Kidney tubule cell (primary cell): ENCODE data around the gene BABAM1.

Source experiments
- DNase-seq: peaks from one replicate; pipeline ENCODE4 v3.0.0-alpha.2; 2018; ENCODE audit warnings: low spot score

Gene BABAM1

GRCh38 chr19:17303940-17304267 is 36.7 kb downstream of the BABAM1 start:
- peak; percentile 6 for DNase-seq

GRCh38 chr19:17304386-17305215 is 37.4 kb downstream of the BABAM1 start:
- peak; percentile 38 for DNase-seq

GRCh38 chr19:17305216-17305516 is 37.9 kb downstream of the BABAM1 start:
- DNase-seq, result no peak

GRCh38 chr19:17305517-17306284 is 38.5 kb downstream of the BABAM1 start, which contains the start of gene MRPL34:
Gene MRPL34, plus strand, starts transcription at chr19:17305872. Its CDS starts 21 bp downstream, at chr19:17305893.
- DNase-seq, result peak; percentile 100

GRCh38 chr19:17306285-17306714 is 39.1 kb downstream of the BABAM1 start:
- peak; percentile 6 for DNase-seq

GRCh38 chr19:17307876-17308377 is 40.7 kb downstream of the BABAM1 start:
- DNase-seq, result no peak

GRCh38 chr19:17309198-17309964 is 42.1 kb downstream of the BABAM1 start, which contains the start of gene DDA1:
Gene DDA1, plus strand, starts transcription at chr19:17309563. Its CDS starts 92 bp downstream, at chr19:17309655.
- peak; percentile 100 for DNase-seq

- DNase-seq, result peak; percentile 40
These were observed 42.8 kb downstream of the BABAM1 start for GRCh38 chr19:17309965-17310461.

- peak; percentile 95 for DNase-seq
These were observed 44.4 kb downstream of the BABAM1 start for GRCh38 chr19:17311455-17312188.

- no peak for DNase-seq
These were observed 45.2 kb downstream of the BABAM1 start for GRCh38 chr19:17312189-17313113.

- DNase-seq, result no peak
These were observed 46.9 kb downstream of the BABAM1 start for GRCh38 chr19:17314007-17314593.

GRCh38 chr19:17318966-17319365 is 51.7 kb downstream of the BABAM1 start:
- no peak for DNase-seq

GRCh38 chr19:17319473-17320238 is 52.4 kb downstream of the BABAM1 start:
- DNase-seq, result no peak

- no peak for DNase-seq
These were observed 53.2 kb downstream of the BABAM1 start for GRCh38 chr19:17320435-17320834.

GRCh38 chr19:17321655-17322489 is 54.6 kb downstream of the BABAM1 start:
- no peak for DNase-seq

GRCh38 chr19:17322854-17323253 is 55.6 kb downstream of the BABAM1 start:
- no peak for DNase-seq

- no peak for DNase-seq
These were observed 56.2 kb downstream of the BABAM1 start for GRCh38 chr19:17323300-17323963.

GRCh38 chr19:17323964-17324332 is 56.7 kb downstream of the BABAM1 start:
- no peak for DNase-seq
